HUES6 (cell line): ENCODE measurements around the gene CHD5.

ENCODE experiments used
- H3K27ac ChIP-seq: 2 replicates; pipeline ENCODE4 v1.7.0; 2013; ENCODE audit warnings: low read depth, mild to moderate bottlenecking, low read length, inconsistent platforms
- H3K27me3 ChIP-seq: 2 replicates; pipeline ENCODE4 v1.6.1; 2013; ENCODE audit warnings: low read length; ENCODE audit not compliant: control insufficient read depth, insufficient read depth
- H3K36me3 ChIP-seq: 2 replicates; pipeline ENCODE4 v1.6.1; 2013; ENCODE audit warnings: low read length; ENCODE audit not compliant: control insufficient read depth, insufficient read depth
- H3K4me1 ChIP-seq: 2 replicates; pipeline ENCODE4 v1.6.1; 2013; ENCODE audit warnings: low read length; ENCODE audit not compliant: control insufficient read depth, insufficient read depth
- H3K4me3 ChIP-seq: 2 replicates; pipeline ENCODE4 v1.5.1; 2013; ENCODE audit warnings: low read depth, low read length
- H3K9ac ChIP-seq: one replicate; pipeline ENCODE4 v1.6.1; 2013; ENCODE audit warnings: mild to moderate bottlenecking, low read length
- H3K9me3 ChIP-seq: 2 replicates; pipeline ENCODE4 v1.6.1; 2013; ENCODE audit warnings: low read depth, low read length; ENCODE audit not compliant: control insufficient read depth, insufficient read depth

The CHD5 gene

DNA sequence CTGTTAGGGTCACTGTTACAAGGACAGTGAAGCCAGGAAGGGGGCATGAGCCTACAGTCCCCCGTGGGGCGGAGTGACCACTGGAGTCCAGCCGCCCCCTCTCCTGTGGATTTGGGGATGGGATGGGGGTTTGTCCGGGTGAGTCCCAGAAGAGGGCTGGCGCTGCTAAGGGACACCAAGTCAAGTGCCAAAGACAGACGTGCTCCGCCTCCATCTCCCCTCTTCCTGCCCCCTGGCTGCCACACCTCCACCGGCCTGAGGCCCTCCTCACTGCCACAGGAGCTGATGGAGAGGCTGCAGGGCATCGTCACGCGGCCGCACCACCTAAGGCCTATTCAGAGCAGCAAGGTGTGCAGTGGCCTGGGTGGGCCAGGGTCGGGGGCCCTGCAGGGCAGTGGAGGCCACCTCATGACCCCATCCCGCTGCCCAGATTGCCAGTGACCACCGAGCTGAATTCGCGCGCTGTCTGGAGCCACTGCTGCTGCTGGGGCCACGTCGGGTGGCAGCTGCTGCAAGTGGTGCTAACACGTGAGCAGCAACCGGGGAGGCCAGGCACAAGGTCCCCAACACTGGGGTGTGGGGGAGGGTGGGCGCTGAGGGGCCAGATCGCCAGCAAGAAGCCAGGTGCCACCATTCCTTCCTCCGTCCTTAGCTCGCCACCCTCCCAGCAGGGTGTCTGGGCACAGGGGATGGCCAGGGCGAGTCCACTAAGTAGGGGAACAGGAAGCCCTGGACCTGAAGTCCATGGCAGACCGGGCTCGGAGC is 30.7 kb upstream of the CHD5 start:
- Histone ChIP-seq H3K9ac (no peak overlapping the region), H3K36me3 (0 out of 2 replicates have a peak, but pooled peaks cover 2% of the 10 kb centered on the region), H3K27ac (no peak overlapping the region), H3K4me1 (peaks cover 13% of the 10 kb centered on the region), H3K4me3 (no peak overlapping the region), H3K9me3 (no peaks in the 10 kb centered on the region), H3K27me3 (peaks cover 40% of the 10 kb centered on the region)

GRCh38 chr1:6209661-6210580 is 29.8 kb upstream of the CHD5 start:
- Histone ChIP-seq H3K9me3 (no peaks in the 10 kb centered on the region), H3K4me1 (peaks cover 13% of the 10 kb centered on the region), H3K27me3 (peaks cover 43% of the 10 kb centered on the region), H3K36me3 (0 out of 2 replicates have a peak, but pooled peaks cover 2% of the 10 kb centered on the region), H3K27ac (no peak overlapping the region), H3K4me3 (peak overlapping the region; percentile 54), H3K9ac (peak overlapping the region; percentile 32)

- H3K27ac ChIP-seq = no peak overlapping the region
- H3K4me3 ChIP-seq = peak overlapping the region; percentile 54
- H3K4me1 ChIP-seq = peaks cover 13% of the 10 kb centered on the region
These were observed 28.9 kb upstream of the CHD5 start for GRCh38 chr1:6208723-6209660.

GRCh38 chr1:6207921-6208320 is 27.8 kb upstream of the CHD5 start:
- Histone ChIP-seq H3K9ac (no peak overlapping the region), H3K27ac (no peak overlapping the region), H3K4me3 (no peak overlapping the region), H3K4me1 (peaks cover 13% of the 10 kb centered on the region), H3K36me3 (0 out of 2 replicates have a peak, but pooled peaks cover 2% of the 10 kb centered on the region), H3K27me3 (peaks cover 41% of the 10 kb centered on the region), H3K9me3 (no peaks in the 10 kb centered on the region)

More at GRCh38 chr1:6208723-6209660, 28.9 kb upstream of the CHD5 start:
- Histone ChIP-seq H3K9ac (peak overlapping the region; percentile 32), H3K27me3 (peaks cover 43% of the 10 kb centered on the region), H3K9me3 (no peaks in the 10 kb centered on the region), H3K36me3 (0 out of 2 replicates have a peak, but pooled peaks cover 2% of the 10 kb centered on the region)

- H3K9ac ChIP-seq = no peak overlapping the region
- H3K4me3 ChIP-seq = 0 out of 2 replicates have a peak overlapping the region, but pooled peaks have one; percentile 72
- H3K27me3 ChIP-seq = peaks cover 41% of the 10 kb centered on the region
- peaks cover 13% of the 10 kb centered on the region for H3K4me1 ChIP-seq
- 0 out of 2 replicates have a peak, but pooled peaks cover 2% of the 10 kb centered on the region for H3K36me3 ChIP-seq
- no peak overlapping the region for H3K27ac ChIP-seq
- H3K9me3 ChIP-seq = no peaks in the 10 kb centered on the region
These were observed 27.2 kb upstream of the CHD5 start for GRCh38 chr1:6207075-6207885.

GRCh38 chr1:6206520-6206855 is 26.4 kb upstream of the CHD5 start:
- peak overlapping the region; percentile 72 for H3K4me3 ChIP-seq
- H3K4me1 ChIP-seq = peaks cover 13% of the 10 kb centered on the region
- no peaks in the 10 kb centered on the region for H3K9me3 ChIP-seq
- H3K27me3 ChIP-seq = peaks cover 41% of the 10 kb centered on the region
- H3K9ac ChIP-seq = no peak overlapping the region
- no peak overlapping the region for H3K27ac ChIP-seq
- H3K36me3 ChIP-seq = 0 out of 2 replicates have a peak, but pooled peaks cover 2% of the 10 kb centered on the region

DNA sequence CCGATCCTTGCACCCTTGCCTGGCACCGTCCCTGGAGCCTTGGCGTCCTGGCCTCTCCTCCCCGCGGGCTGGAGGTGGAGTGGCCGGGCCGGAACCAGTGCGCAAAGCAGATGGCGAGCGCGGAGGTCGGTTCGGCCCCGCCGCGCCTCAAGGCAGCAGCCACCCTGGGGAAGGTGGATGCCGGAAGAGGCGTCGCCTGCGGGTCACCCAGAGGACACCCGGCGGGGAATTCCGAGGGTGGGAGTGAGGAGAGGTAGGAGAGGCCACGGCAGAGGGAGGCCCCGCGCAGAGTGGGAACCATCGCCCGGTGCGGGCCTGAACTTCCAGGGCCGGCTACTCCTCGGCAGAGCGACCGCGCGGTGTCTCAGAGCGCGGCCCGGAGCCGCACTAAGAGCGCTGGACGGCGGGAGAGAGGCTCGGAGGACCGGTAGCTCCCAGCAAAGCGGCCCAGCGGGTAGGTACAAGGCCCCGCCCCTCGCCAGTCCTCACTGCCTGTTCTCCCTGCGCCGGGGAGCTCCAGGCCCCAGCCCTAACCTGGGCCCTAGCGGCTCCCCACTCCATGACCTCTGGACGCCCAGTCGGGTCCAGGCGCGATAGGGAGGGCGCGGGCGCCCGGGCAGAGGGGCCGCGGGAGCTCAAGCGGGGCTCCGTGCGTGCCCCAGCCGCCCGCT is 25.9 kb upstream of the CHD5 start, which contains the start of gene RNF207:
TSS of gene RNF207 (plus strand) at position 271 of the 671 bp plus-strand sequence. CDS start 417 bp downstream, outside the sequence.
- Histone ChIP-seq H3K4me3 (peak within 1 kb of the TSS; percentile 72), H3K27me3 (peaks cover 41% of the 10 kb centered on the region), H3K9me3 (no peaks in the 10 kb centered on the region), H3K36me3 (0 out of 2 replicates have a peak, but pooled peaks cover 2% of the 10 kb centered on the region), H3K9ac (peak within 1 kb of the TSS; percentile 78), H3K4me1 (peaks cover 13% of the 10 kb centered on the region), H3K27ac (peak within 1 kb of the TSS; percentile 40; the same call in 1 of the 2 replicates)

GRCh38 chr1:6202256-6202655 is 22.1 kb upstream of the CHD5 start:
- H3K27me3 ChIP-seq = peaks cover 18% of the 10 kb centered on the region
- H3K36me3 ChIP-seq = peaks cover 9% of the 10 kb centered on the region
- H3K9me3 ChIP-seq = no peaks in the 10 kb centered on the region
- H3K4me3 ChIP-seq = no peak overlapping the region
- H3K27ac ChIP-seq = no peak overlapping the region
- no peak overlapping the region for H3K9ac ChIP-seq
- H3K4me1 ChIP-seq = peaks cover 19% of the 10 kb centered on the region

- H3K4me1 ChIP-seq = peaks cover 19% of the 10 kb centered on the region
These were observed 20.2 kb upstream of the CHD5 start for GRCh38 chr1:6200188-6200809.

More at GRCh38 chr1:6200188-6200809, 20.2 kb upstream of the CHD5 start:
- no peaks in the 10 kb centered on the region for H3K27me3 ChIP-seq
- peak overlapping the region; percentile 90 for H3K27ac ChIP-seq
- H3K4me3 ChIP-seq = peak overlapping the region; percentile 96
- H3K36me3 ChIP-seq = peaks cover 28% of the 10 kb centered on the region
- peak overlapping the region; percentile 98 for H3K9ac ChIP-seq
- H3K9me3 ChIP-seq = no peaks in the 10 kb centered on the region
